Right atrium auricular region (tissue), 2 donors: ENCODE data around the gene GSTM5. TPM values are rescaled to one million over a fixed set of nuclear protein-coding genes. Genes with fewer than 3 reads are reported as not detected.
A peak's percentile ranks its signal among the peaks of the same experiment; 100 is the strongest.

ENCODE experiments used
- DNase-seq: peaks from one replicate; pipeline ENCODE4 v3.0.0-alpha.2; 2019; ENCODE audit warnings: low spot score
- H3K27ac ChIP-seq, 2 donors: fragments of 200-600 bp; sonication (generic); 1 replicate in 1 of 2; 2 replicates in 1 of 2; pipeline ENCODE4 v1.5.1; 2016 to 2019
- H3K27me3 ChIP-seq, 2 donors: fragments of 200-600 bp; sonication (generic); one replicate each; pipeline versions ENCODE4 v1.5.1 to v1.6.0; 2017 to 2019
- H3K36me3 ChIP-seq: fragments of 200-600 bp; sonication (generic); one replicate; pipeline ENCODE4 v1.5.1; 2016
- H3K4me1 ChIP-seq, 2 donors: fragments of 200-600 bp; sonication (generic); one replicate each; pipeline versions ENCODE4 v1.5.1 to v1.6.0; 2017 to 2019
- H3K4me3 ChIP-seq, 2 donors: fragments of 200-600 bp; sonication (generic); 1 replicate in 1 of 2; 2 replicates in 1 of 2; pipeline ENCODE4 v1.5.1; 2017 to 2019; ENCODE audit warnings: mild to moderate bottlenecking in 1 of 2, moderate library complexity in 1 of 2
- H3K9me3 ChIP-seq, 2 donors: fragments of 200-600 bp; sonication (generic); one replicate each; pipeline ENCODE4 v1.5.1; 2019
- total RNA-seq, 2 donors: library from RNA; depleted of rRNA; stranded (reverse); fragments of >200 nt; gene quantifications; one replicate each; pipeline ENCODE4 v1.1.0, GENCODE V29; 2016
- TF ChIP-seq, protein P1 (sequence below), 2 donors: fragments of 200-600 bp; sonication (generic); IDR thresholded peaks; one replicate each; pipeline ENCODE4 v1.5.1; 2019; ENCODE audit warnings: antibody characterized with exemption in 2 of 2

GSTM5 gene
- total RNA-seq, 2 donors from 2014 or later: 2.8 to 3.6 TPM

DNA sequence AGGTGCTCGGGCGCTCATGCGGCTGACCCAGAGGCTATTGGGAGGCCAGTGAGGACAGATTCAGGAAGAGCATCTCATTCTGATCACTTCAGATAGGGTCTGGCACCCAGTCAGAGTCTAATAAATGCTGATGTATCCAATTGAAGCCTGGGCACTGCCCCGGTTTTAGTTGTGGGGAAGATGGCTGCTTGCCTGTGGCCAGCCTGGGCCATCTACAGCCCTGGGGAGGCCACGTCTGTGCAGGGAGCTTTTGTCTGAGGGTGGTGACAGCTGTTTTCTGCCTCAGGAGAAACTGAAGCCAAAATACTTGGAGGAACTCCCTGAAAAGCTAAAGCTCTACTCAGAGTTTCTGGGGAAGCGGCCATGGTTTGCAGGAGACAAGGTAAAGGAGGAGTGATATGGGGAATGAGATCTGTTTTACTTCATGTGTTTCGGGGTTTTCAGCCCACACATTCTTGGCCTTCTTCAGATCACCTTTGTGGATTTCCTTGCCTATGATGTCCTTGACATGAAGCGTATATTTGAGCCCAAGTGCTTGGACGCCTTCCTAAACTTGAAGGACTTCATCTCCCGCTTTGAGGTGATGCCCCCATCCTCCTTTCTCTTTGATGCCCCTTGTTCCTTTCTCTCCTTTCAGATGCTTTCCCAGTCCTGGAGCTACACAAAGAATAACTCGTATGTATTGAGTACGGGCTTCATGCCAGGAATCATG, 2.8 kb downstream of the GSTM5 start:
- DNase-seq: no peak
- Histone ChIP-seq H3K27ac (no peak overlapping the region), H3K9me3 (no peaks in the 10 kb centered on the region), H3K4me3 (no peak overlapping the region), H3K4me1 (no peaks in the 10 kb centered on the region), H3K27me3 (no peaks in the 10 kb centered on the region), H3K36me3 (no peaks in the 10 kb centered on the region)
- TF ChIP-seq, protein P1, sequence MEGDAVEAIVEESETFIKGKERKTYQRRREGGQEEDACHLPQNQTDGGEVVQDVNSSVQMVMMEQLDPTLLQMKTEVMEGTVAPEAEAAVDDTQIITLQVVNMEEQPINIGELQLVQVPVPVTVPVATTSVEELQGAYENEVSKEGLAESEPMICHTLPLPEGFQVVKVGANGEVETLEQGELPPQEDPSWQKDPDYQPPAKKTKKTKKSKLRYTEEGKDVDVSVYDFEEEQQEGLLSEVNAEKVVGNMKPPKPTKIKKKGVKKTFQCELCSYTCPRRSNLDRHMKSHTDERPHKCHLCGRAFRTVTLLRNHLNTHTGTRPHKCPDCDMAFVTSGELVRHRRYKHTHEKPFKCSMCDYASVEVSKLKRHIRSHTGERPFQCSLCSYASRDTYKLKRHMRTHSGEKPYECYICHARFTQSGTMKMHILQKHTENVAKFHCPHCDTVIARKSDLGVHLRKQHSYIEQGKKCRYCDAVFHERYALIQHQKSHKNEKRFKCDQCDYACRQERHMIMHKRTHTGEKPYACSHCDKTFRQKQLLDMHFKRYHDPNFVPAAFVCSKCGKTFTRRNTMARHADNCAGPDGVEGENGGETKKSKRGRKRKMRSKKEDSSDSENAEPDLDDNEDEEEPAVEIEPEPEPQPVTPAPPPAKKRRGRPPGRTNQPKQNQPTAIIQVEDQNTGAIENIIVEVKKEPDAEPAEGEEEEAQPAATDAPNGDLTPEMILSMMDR (IDR thresholded peaks at IDR 0.05): no peak

- H3K27me3 ChIP-seq: no peaks in the 10 kb centered on the region
- no peaks in the 10 kb centered on the region for H3K4me1 ChIP-seq
- H3K36me3 ChIP-seq: no peaks in the 10 kb centered on the region
- TF ChIP-seq, protein P1 (IDR thresholded peaks at IDR 0.05): no peak
- no peak overlapping the region for H3K4me3 ChIP-seq
- DNase-seq: no peak
- H3K9me3 ChIP-seq: no peaks in the 10 kb centered on the region
- H3K27ac ChIP-seq: no peak overlapping the region
Measured at GRCh38 chr1:109716121-109716520, 4.1 kb downstream of the GSTM5 start.

DNA sequence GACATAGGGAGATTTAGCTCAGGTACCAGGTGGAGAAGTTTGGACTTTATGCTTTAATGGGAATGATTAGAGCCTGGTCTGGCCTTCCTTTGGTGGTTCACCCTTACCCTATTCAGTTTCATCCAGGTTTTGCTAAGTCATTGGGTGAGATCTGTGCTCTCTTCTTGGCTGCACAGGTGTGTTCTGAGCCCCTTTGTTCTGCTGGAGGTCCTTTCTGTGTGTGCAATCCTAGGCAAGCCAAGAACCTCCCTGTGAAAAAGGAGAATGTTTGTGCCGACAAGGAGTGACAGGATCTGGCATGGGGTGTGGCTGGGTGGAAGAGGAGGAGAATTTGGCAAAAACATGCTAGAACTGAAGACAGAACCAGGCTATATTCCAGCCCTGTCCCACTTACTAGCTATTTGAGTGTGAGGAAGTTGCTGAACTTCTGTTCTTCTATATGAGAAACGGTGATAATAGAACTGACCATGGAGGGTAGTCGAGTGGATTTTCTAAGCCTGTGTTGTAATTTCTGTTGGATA, 4.6 kb downstream of the GSTM5 start:
- H3K4me1 ChIP-seq: no peaks in the 10 kb centered on the region
- H3K9me3 ChIP-seq: no peaks in the 10 kb centered on the region
- no peaks in the 10 kb centered on the region for H3K27me3 ChIP-seq
- no peaks in the 10 kb centered on the region for H3K36me3 ChIP-seq
- H3K27ac ChIP-seq: no peak overlapping the region
- no peak overlapping the region for H3K4me3 ChIP-seq
- DNase-seq: no peak
- TF ChIP-seq, protein P1 (IDR thresholded peaks at IDR 0.05): no peak

DNA sequence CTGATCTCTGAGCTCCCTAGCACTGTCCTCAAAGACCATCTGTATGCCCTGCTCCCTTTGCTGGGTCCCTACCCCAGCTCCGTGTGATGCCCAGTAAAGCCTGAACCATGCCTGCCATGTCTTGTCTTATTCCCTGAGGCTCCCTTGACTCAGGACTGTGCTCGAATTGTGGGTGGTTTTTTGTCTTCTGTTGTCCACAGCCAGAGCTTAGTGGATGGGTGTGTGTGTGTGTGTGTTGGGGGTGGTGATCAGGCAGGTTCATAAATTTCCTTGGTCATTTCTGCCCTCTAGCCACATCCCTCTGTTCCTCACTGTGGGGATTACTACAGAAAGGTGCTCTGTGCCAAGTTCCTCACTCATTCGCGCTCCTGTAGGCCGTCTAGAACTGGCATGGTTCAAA, 5.7 kb downstream of the GSTM5 start:
- H3K4me3 ChIP-seq: no peak overlapping the region
- TF ChIP-seq, protein P1 (IDR thresholded peaks at IDR 0.05): no peak
- no peaks in the 10 kb centered on the region for H3K9me3 ChIP-seq
- no peaks in the 10 kb centered on the region for H3K36me3 ChIP-seq
- H3K4me1 ChIP-seq: no peaks in the 10 kb centered on the region
- no peak for DNase-seq
- H3K27me3 ChIP-seq: no peaks in the 10 kb centered on the region
- H3K27ac ChIP-seq: no peak overlapping the region

DNA sequence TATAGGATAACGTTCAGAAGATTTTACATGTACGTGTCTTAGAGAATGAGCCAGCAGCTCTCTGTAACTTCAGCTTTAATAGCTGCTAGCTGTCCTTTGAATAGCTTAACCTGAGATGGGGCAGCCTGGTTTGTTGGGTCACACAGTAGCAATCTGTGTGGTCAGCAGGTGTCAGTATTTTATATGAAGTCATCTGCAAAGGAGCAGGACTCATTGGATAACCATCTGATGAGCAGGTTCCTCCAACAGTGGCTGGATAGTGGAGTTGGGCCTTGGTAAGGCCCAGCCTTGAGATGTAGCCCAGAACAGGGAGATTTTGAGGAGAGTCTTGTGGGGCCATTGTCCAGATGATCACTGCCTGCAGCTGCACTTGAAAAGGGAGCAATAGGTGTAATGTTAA, 6.4 kb downstream of the GSTM5 start:
- Histone ChIP-seq H3K36me3 (no peaks in the 10 kb centered on the region), H3K27ac (no peak overlapping the region), H3K9me3 (no peaks in the 10 kb centered on the region), H3K4me3 (no peak overlapping the region), H3K27me3 (no peaks in the 10 kb centered on the region), H3K4me1 (no peaks in the 10 kb centered on the region)
- TF ChIP-seq, protein P1 (IDR thresholded peaks at IDR 0.05): peak in 1 of 2 donors; percentile 30
- DNase-seq: no peak
